AG10803 (cell line): Measurements from ENCODE around the gene EBF3.

ENCODE experiments used
- DNase-seq: peaks from one replicate; pipeline ENCODE4 v3.0.0; 2010; ENCODE audit warnings: low read depth
- H3K4me3 ChIP-seq: 2 replicates; pipeline ENCODE4 v1.5.1; 2011; ENCODE audit warnings: mild to moderate bottlenecking, low read length, control low read depth
- CTCF ChIP-seq: conservative IDR thresholded peaks from 2 replicates; pipeline ENCODE4 v1.5.1; 2011; ENCODE audit warnings: mild to moderate bottlenecking, low read length, control low read depth, inconsistent platforms

The EBF3 gene

GRCh38 chr10:130003787-130004613, 39.9 kb upstream of the EBF3 start:
- no peak for DNase-seq

GRCh38 chr10:130003166-130003565, 39.1 kb upstream of the EBF3 start:
- no peak for DNase-seq
- no peak overlapping the region for H3K4me3 ChIP-seq
- TF ChIP-seq CTCF, result no peak

More at GRCh38 chr10:130003787-130004613, 39.9 kb upstream of the EBF3 start:
- no peak for TF ChIP-seq CTCF
- H3K4me3 ChIP-seq, result no peak overlapping the region

GRCh38 chr10:130002606-130003005, 38.5 kb upstream of the EBF3 start:
- no peak for TF ChIP-seq CTCF

GRCh38 chr10:130000918-130001317, 36.8 kb upstream of the EBF3 start:
- no peak for TF ChIP-seq CTCF
- DNase-seq, result no peak
- no peak overlapping the region for H3K4me3 ChIP-seq

More at GRCh38 chr10:130002606-130003005, 38.5 kb upstream of the EBF3 start:
- no peak overlapping the region for H3K4me3 ChIP-seq
- DNase-seq, result no peak

GRCh38 chr10:129999140-129999539, 35.1 kb upstream of the EBF3 start:
- no peak for TF ChIP-seq CTCF
- no peak overlapping the region for H3K4me3 ChIP-seq
- no peak for DNase-seq

GRCh38 chr10:129993621-129994020, 29.5 kb upstream of the EBF3 start:
- peak; percentile 87 for DNase-seq
- H3K4me3 ChIP-seq, result no peak overlapping the region
- no peak for TF ChIP-seq CTCF

- no peak for TF ChIP-seq CTCF
- H3K4me3 ChIP-seq, result no peak overlapping the region
- DNase-seq, result no peak
Observed at GRCh38 chr10:129992356-129992755, 28.3 kb upstream of the EBF3 start.
